ENCODE results near the gene MUC6.

Gene MUC6

GRCh38 chr11:965206-965775, 71.2 kb downstream of the MUC6 start:
- no peak overlapping the region for H3K4me3 ChIP-seq (ENCODE audit: low read depth, low read length)
- TF ChIP-seq, protein P1, sequence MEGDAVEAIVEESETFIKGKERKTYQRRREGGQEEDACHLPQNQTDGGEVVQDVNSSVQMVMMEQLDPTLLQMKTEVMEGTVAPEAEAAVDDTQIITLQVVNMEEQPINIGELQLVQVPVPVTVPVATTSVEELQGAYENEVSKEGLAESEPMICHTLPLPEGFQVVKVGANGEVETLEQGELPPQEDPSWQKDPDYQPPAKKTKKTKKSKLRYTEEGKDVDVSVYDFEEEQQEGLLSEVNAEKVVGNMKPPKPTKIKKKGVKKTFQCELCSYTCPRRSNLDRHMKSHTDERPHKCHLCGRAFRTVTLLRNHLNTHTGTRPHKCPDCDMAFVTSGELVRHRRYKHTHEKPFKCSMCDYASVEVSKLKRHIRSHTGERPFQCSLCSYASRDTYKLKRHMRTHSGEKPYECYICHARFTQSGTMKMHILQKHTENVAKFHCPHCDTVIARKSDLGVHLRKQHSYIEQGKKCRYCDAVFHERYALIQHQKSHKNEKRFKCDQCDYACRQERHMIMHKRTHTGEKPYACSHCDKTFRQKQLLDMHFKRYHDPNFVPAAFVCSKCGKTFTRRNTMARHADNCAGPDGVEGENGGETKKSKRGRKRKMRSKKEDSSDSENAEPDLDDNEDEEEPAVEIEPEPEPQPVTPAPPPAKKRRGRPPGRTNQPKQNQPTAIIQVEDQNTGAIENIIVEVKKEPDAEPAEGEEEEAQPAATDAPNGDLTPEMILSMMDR (IDR thresholded peaks at IDR 0.05; ENCODE audit: control insufficient read depth, extremely low read depth, insufficient read depth): no peak
- DNase-seq (ENCODE audit: low read depth): no peak

- DNase-seq (ENCODE audit: low read depth): no peak
- TF ChIP-seq, protein P1 (IDR thresholded peaks at IDR 0.05; ENCODE audit: control insufficient read depth, extremely low read depth, insufficient read depth): no peak
- H3K4me3 ChIP-seq (ENCODE audit: low read depth, low read length): no peak overlapping the region
These were observed 72.7 kb downstream of the MUC6 start for GRCh38 chr11:963852-964251.
